K562 (cell line): ENCODE data around the gene CCDC92.

Experiments used
- DNMT1 ChIP-seq: fragments of 450-650 bp; IDR thresholded peaks from 2 replicates; pipeline ENCODE4 v1.6.1; 2016; ENCODE audit warnings: antibody characterized with exemption, mild to moderate bottlenecking
- RAD21 ChIP-seq, 2 experiments: fragments of 250-450 bp in 1 of 2; fragments of 450-650 bp in 1 of 2; sonication (Bioruptor Pico) in 1 of 2; formaldehyde crosslinking in 1 of 2; IDR thresholded peaks in 1 of 2; conservative IDR thresholded peaks in 1 of 2; 2 replicates each; pipeline versions ENCODE4 v1.4.0 to v1.8.0; 2020 to 2022; ENCODE audit warnings: mild to moderate bottlenecking in 2 of 2, moderate library complexity in 1 of 2
- TCF7L2 ChIP-seq: fragments of 150-350 bp; IDR thresholded peaks from 2 replicates; pipeline ENCODE4 v1.6.1; 2016; ENCODE audit warnings: low read depth, mild to moderate bottlenecking, low read length, moderate library complexity
- TEAD2 ChIP-seq: fragments of 450-650 bp; IDR thresholded peaks from 2 replicates; pipeline ENCODE4 v1.6.1; 2016; ENCODE audit warnings: missing genetic modification characterization, control low read depth, missing compliant biosample characterization
- TRIM24 ChIP-seq, 2 experiments: fragments of 450-650 bp; IDR thresholded peaks; 2 replicates each; pipeline ENCODE4 v1.6.1; 2016
- TF ChIP-seq, protein P1 (sequence below), 3 experiments: IDR thresholded peaks in 2 of 3; conservative IDR thresholded peaks in 1 of 3; 2 replicates each; pipeline ENCODE4 v1.5.1; 2011 to 2012; ENCODE audit warnings: low read length in 3 of 3, mild to moderate bottlenecking in 3 of 3, control low read depth in 2 of 3, improper control_type of control experiment in 1 of 3, inconsistent platforms in 1 of 3, low read depth in 1 of 3, mixed read lengths in 1 of 3, moderate library complexity in 1 of 3; ENCODE audit not compliant: insufficient read depth in 2 of 3
- TF ChIP-seq, protein P2 (sequence below), 2 experiments: fragments of 450-650 bp in 1 of 2; sonication (generic) in 1 of 2; formaldehyde crosslinking in 1 of 2; IDR thresholded peaks; 2 replicates each; pipeline versions ENCODE4 v1.7.1 to v1.9.0; 2016 to 2022; ENCODE audit warnings: inconsistent platforms in 1 of 2, mild to moderate bottlenecking in 1 of 2, missing genetic modification reagents in 1 of 2
- TF ChIP-seq, protein P3 (sequence below): fragments of 450-650 bp; formaldehyde crosslinking; IDR thresholded peaks from 2 replicates; pipeline ENCODE4 v1.4.0; 2022; ENCODE audit warnings: missing genetic modification characterization
- TF ChIP-seq, protein P4 (sequence below): IDR thresholded peaks from 3 replicates; pipeline ENCODE4 v1.6.1; 2011; ENCODE audit warnings: borderline replicate concordance, mild to moderate bottlenecking, moderate library complexity; ENCODE audit not compliant: insufficient read length; ENCODE audit errors: extremely low read depth

DNA sequence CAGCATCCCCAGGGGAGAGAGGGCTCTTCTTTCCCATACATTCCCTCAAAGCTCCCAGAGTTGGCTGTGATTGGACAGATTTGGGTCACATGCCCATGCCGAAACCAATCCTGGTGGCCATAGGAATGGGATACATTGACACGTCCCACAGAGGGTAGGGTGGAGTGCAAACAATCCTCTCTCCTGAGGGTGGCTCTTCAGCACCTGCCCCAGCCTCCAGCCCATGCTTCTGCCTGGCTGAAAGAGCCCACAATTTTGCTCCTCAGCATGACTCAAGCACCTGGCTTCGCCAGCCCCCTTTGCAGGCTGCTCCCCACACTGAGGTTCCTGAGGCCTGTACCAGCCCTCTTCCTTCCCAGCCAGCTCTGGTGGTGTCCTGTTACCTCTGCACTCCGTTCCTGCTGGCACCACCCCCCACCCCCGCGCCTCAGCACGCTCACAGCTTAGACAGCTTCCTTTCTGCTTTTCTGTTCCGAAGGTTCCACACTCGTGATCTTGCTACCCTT, 71.7 kb downstream of the CCDC92 start:
- TF ChIP-seq, protein P1, sequence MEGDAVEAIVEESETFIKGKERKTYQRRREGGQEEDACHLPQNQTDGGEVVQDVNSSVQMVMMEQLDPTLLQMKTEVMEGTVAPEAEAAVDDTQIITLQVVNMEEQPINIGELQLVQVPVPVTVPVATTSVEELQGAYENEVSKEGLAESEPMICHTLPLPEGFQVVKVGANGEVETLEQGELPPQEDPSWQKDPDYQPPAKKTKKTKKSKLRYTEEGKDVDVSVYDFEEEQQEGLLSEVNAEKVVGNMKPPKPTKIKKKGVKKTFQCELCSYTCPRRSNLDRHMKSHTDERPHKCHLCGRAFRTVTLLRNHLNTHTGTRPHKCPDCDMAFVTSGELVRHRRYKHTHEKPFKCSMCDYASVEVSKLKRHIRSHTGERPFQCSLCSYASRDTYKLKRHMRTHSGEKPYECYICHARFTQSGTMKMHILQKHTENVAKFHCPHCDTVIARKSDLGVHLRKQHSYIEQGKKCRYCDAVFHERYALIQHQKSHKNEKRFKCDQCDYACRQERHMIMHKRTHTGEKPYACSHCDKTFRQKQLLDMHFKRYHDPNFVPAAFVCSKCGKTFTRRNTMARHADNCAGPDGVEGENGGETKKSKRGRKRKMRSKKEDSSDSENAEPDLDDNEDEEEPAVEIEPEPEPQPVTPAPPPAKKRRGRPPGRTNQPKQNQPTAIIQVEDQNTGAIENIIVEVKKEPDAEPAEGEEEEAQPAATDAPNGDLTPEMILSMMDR (IDR thresholded peaks at IDR 0.05 in 2 of 3, conservative IDR thresholded peaks at IDR 0.05 in 1 of 3; ENCODE audit: insufficient read depth in 2 of 3, low read depth in 1 of 3, low read length in 3 of 3) = no peak
- TF ChIP-seq RAD21 (CRISPR knock-in tag; conservative IDR thresholded peaks at IDR 0.05 in 1 of 2, IDR thresholded peaks at IDR 0.05 in 1 of 2) = no peak
- TF ChIP-seq TRIM24 (IDR thresholded peaks at IDR 0.05) = no peak
- TF ChIP-seq, protein P2, sequence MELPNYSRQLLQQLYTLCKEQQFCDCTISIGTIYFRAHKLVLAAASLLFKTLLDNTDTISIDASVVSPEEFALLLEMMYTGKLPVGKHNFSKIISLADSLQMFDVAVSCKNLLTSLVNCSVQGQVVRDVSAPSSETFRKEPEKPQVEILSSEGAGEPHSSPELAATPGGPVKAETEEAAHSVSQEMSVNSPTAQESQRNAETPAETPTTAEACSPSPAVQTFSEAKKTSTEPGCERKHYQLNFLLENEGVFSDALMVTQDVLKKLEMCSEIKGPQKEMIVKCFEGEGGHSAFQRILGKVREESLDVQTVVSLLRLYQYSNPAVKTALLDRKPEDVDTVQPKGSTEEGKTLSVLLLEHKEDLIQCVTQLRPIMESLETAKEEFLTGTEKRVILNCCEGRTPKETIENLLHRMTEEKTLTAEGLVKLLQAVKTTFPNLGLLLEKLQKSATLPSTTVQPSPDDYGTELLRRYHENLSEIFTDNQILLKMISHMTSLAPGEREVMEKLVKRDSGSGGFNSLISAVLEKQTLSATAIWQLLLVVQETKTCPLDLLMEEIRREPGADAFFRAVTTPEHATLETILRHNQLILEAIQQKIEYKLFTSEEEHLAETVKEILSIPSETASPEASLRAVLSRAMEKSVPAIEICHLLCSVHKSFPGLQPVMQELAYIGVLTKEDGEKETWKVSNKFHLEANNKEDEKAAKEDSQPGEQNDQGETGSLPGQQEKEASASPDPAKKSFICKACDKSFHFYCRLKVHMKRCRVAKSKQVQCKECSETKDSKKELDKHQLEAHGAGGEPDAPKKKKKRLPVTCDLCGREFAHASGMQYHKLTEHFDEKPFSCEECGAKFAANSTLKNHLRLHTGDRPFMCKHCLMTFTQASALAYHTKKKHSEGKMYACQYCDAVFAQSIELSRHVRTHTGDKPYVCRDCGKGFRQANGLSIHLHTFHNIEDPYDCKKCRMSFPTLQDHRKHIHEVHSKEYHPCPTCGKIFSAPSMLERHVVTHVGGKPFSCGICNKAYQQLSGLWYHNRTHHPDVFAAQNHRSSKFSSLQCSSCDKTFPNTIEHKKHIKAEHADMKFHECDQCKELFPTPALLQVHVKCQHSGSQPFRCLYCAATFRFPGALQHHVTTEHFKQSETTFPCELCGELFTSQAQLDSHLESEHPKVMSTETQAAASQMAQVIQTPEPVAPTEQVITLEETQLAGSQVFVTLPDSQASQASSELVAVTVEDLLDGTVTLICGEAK (IDR thresholded peaks at IDR 0.05) = no peak
- TF ChIP-seq, protein P2 (CRISPR knock-in tag; IDR thresholded peaks at IDR 0.05) = no peak
- no peak for TF ChIP-seq DNMT1
- no peak for TF ChIP-seq TCF7L2
- no peak for TF ChIP-seq TEAD2 (tag)
- TF ChIP-seq, protein P3, sequence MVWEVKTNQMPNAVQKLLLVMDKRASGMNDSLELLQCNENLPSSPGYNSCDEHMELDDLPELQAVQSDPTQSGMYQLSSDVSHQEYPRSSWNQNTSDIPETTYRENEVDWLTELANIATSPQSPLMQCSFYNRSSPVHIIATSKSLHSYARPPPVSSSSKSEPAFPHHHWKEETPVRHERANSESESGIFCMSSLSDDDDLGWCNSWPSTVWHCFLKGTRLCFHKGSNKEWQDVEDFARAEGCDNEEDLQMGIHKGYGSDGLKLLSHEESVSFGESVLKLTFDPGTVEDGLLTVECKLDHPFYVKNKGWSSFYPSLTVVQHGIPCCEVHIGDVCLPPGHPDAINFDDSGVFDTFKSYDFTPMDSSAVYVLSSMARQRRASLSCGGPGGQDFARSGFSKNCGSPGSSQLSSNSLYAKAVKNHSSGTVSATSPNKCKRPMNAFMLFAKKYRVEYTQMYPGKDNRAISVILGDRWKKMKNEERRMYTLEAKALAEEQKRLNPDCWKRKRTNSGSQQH = no peak
- TF ChIP-seq, protein P4, sequence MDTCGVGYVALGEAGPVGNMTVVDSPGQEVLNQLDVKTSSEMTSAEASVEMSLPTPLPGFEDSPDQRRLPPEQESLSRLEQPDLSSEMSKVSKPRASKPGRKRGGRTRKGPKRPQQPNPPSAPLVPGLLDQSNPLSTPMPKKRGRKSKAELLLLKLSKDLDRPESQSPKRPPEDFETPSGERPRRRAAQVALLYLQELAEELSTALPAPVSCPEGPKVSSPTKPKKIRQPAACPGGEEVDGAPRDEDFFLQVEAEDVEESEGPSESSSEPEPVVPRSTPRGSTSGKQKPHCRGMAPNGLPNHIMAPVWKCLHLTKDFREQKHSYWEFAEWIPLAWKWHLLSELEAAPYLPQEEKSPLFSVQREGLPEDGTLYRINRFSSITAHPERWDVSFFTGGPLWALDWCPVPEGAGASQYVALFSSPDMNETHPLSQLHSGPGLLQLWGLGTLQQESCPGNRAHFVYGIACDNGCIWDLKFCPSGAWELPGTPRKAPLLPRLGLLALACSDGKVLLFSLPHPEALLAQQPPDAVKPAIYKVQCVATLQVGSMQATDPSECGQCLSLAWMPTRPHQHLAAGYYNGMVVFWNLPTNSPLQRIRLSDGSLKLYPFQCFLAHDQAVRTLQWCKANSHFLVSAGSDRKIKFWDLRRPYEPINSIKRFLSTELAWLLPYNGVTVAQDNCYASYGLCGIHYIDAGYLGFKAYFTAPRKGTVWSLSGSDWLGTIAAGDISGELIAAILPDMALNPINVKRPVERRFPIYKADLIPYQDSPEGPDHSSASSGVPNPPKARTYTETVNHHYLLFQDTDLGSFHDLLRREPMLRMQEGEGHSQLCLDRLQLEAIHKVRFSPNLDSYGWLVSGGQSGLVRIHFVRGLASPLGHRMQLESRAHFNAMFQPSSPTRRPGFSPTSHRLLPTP = no peak
